ENCODE measurements around the gene RAD51B.
A peak's percentile ranks its signal among the peaks of the same experiment; 100 is the strongest.

Gene RAD51B

DNA sequence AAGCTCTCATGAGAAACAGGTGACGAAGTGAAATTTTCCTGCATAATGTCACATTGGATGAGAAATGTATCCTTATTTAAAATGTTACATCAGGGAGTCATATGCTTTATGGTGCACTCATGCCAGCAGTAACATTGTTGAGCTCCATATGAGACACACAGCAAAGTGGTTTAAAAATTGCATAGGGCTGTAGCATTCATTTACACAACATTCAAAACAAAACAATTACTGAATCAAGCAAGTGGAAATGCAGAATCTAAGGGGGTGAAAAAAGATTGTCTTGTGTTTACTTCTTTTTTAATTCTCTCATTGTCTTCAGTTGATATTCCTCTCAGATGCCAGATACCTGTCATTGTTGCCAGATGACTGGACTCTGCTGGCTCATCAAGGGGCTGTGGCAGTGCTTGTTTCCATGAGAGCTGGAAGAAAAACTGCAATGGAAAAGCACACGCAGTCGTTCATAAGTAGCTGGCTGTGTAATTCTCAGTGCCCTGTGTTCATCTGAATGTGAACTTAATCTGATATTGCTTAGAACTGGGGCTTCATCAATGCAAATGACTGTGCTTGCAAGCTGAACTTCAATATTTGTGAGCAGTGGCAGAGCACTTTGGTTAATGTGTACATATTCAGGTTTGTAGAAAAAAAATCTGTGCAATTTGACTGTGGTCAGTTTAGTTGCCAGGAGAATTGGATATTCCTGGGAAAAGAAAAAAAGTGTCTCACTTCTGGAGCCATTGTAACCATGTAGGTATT lies 305.6 kb downstream of the RAD51B start:
- DNase-seq = peak; percentile 67

DNA sequence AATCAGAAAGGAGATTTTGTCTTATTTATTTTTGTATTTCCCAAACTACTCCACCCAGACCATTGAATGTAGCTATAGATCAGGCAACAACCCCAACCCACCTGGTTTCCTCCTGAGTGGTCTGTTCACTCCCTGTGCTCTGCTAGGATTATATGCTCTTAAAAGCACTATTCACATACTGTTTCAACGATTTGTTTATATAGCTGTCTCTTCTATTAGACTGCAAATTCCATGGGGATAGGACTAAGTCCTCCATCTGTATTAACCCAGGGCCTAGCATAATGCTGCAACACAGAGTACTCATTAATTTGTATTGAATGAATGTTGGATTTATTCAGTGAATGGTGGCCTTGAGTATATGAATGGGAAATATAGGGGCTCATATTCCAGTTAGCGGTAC lies 307.6 kb downstream of the RAD51B start:
- no peak for DNase-seq

DNA sequence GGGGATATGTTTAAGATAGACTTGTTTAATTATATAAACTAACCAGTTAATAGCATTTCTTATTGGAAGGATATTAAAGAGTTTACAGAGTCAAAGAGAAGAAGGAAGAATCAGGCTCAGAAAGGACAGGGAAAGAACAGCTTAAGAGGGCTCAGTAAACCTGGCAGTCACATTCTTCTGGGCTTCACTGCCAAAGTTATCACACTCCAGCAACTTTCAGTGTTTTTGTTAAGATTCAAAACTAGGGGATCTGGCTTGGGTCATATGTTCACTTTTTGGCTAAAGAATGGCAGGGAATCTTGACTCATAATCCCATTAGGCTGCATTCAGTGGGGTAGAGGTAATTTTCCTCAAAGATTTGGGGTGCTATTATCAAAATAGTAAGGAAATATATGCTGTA lies 312.3 kb downstream of the RAD51B start:
- DNase-seq = no peak

DNA sequence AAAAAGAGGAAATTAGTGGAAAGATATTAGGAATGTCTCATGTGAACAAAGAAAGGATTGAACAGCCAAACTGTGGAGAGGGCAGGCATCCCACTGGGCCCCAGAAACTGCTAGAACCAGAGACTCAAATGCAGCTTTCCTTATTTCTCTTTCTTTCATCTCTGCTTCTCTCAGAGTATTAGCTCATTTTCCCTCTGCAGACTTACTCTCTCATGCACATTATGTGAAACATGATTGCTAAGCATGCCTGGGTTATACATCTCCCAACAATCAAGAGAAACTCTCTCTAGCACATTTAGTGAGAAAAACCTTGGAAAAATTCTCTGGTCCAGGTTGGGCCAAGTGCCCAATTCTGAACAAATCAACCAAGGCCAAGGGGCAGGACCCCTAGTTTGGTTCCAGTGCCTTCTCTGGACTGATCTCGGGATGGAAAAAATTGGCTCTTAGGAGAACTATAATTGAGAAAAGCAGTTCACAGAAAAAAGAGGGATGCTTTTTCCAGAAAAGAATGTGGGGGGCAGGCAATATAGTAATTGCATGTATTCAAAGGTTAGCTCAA lies 313.1 kb downstream of the RAD51B start:
- DNase-seq = no peak

DNA sequence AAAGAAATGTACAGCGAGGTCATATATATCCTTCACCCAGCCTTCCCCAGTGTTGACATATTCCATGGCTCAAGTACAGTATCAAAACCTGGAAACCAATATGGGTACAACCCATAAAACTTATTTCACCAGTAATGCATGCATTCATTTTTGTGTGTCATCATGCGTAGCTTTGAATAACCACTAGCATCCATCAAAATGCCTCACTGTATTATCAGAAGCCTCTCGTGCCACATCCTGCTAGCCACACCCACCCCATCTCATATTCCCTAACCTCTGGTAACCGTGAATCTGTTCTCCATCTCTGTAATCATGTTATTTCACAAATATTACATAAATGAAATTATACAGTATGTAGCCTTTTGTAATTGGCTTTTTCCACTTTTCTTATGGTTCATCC lies 314.3 kb downstream of the RAD51B start:
- DNase-seq = no peak

DNA sequence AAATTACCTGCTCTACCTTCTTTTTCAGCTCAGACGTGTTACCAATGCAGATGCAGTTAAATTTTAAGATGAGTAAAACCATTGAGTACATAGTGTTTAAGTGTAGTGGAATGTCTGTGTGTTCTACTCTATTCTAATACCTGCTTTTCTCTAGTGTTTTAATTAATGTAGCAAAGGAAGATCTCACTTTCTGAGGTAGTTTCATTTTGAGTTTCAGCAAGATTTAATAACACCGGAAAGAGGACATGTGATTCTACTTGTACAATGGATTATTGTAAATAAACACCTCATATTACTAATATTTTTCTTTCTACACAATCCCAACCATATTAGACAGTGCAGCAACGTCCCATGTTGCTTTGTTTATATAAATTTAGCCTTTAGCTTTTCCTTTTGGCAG lies 315.4 kb downstream of the RAD51B start:
- no peak for DNase-seq

DNA sequence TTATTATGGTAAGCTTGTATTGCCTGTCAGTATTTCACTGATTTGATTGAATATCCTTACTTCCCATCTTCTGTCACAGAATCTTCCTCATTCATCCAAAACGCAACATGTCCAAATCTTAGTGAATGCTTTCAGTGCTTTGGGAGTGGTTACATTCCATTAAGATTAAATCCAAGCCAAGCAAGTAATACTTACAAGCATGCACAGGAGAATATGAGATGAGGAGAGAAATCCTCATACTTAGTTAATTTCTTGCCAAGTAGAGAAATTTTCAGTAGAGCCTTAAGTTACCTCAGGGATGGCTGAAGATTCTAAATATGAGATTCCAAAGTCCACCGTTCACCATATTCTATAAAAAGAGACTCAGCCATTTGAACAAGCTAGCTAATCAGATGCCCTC lies 316.0 kb downstream of the RAD51B start:
- DNase-seq = no peak

DNA sequence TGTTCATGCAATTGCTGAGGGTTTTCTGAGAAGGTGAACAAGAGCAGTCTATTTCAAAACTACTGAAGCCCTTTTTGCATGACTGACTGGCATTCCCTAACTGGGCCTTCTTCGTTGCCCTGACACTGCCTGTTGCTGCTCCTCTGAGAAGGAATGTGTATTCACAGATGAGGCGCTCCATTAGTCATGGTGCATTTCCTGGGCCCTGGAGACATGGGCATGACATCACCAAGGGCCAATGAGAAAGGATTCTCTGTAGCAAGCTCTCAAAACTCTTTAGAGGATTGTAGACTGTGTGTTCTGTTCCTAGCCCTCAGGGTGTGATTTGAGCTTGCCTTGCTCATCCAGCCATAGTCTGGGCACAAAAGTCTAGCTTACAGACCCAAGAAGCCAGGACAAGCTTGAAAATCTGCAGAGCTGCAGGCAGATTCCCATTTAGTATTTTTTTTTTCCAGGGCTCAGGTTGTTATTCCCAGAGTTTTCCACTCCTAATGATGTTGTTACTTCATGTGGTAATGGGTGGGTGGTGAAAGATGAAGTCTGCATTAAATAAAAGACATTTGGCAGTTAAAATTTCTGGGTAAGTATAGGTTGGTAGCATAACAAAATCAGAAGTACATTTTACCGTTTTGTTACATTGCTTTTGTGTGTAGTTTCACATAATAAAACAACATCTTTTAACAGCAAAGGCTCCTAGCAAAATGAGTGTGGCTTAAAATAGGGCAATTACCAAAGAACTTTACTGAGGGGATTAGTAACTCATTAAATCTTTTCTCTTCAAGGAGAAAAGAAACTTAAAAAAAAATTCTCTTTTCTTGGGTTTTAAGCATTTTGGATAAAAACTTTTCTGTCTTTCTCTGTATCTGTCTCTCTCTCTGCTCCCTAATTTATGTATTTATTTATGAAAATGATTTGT lies 318.4 kb downstream of the RAD51B start:
- peak; percentile 76 for DNase-seq

DNA sequence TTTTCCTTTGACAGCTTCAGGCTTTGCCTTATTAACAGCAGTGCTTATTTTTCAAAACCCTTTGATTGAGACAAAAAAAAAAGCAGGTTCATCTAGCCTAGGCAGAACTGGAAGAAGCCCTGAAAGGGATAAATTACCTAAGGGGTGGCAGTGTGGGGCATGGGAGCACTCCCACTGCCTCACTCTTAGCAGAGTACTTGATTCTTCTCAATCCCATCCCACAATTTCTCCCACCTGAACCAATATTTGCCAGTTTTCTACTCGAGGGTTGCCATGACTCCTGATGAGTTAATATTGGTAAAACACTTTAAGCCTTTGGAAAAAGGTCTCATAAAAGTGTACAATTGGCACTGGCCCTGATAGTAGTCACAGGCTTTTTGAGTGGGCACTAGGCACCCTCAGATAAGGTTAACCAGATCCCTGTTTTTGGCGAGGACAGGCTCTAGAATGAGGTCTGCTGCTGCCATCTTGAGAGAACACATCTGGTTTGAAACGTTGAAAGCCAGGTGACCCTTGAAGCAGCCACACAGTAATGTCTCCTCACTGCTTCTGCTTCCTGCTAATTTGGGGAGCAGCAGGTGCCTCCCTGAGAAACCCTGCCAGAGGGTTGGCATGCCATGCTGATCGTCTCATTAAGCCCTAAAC lies 320.0 kb downstream of the RAD51B start:
- no peak for DNase-seq

DNA sequence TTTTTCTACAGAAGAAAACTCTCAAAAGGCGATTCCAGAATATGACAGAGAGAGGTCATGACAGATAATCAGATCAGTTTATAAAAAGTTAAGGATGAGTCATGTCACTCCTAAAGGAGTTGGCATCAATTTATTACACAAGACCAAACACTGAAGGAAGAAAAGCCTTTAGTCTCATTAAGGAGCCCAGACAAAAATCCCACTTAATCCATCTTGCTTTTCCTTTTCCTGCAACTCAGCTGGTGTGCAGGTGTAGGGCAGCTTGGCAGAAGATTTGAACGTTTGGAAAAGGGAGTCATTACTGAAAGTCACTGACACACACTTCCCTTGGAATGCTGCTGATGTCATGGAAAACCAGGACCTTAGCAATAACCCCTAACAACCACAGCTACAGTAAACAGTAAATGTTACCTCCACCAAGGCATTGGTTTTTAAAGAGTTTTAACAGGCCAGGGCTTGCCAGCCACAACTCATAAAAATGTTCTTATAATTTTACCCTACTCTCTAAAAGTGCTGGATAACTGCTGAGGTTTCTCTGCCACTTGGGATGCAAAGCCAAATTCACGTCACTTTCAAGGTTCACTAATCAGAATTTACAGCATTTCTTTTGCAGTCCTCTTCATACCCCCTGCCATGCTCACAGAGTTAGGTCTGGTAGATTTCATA lies 320.6 kb downstream of the RAD51B start:
- peak; percentile 84 for DNase-seq

DNA sequence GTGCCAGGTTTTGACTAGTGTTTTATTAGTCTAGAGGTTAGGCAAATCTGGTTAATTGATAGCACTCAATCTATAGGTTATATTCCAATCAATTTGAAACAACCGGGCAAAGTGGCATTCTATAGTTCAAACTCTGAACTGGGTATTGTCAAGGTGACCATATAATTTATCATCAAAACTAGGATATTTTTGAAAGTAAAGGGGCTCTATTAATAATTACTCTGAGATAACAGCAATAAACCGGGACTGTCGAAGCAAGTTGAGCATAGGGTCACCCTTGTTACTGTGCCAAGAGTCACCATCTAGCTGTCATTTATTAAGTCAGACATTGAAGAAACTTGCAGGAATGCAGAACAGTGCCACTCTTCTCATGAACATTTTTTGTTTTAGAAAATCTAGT lies 321.2 kb downstream of the RAD51B start:
- DNase-seq = no peak

DNA sequence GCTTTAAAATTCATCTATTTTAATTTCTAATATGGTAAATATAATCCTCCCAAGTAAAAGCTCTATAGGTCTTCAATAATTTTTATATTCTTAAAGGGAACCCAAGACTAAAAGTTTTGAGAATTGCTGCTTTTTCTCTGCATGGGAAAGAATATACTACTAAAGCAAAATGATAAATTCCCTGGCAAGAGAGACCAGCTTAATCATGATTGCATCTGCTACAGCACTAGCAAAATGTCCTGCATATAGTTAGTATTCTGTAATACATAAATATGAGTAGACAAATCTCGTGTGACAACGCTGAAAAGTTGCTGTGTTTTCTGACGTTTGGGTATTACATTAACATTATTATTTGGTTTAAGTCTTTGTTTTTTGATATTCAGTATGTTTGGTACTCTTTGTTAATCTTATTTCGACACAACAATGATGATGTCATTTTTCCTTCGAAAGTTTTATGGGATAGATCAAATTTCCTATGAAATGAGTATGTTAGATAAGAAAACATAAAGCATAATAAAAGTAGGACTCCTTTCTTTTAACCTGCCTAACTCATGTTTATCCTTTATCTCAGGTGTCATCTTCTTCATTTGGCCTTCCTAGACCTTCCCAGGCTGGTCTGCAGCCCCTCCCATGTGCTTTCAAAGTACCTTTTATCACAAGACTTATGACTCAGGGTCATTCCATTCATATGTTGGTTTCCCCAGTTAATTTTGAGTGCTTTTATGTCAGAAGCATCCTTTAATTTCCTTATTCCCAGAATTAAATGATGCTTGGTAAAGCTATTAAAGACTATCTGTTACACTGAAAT lies 321.9 kb downstream of the RAD51B start:
- no peak for DNase-seq

DNA sequence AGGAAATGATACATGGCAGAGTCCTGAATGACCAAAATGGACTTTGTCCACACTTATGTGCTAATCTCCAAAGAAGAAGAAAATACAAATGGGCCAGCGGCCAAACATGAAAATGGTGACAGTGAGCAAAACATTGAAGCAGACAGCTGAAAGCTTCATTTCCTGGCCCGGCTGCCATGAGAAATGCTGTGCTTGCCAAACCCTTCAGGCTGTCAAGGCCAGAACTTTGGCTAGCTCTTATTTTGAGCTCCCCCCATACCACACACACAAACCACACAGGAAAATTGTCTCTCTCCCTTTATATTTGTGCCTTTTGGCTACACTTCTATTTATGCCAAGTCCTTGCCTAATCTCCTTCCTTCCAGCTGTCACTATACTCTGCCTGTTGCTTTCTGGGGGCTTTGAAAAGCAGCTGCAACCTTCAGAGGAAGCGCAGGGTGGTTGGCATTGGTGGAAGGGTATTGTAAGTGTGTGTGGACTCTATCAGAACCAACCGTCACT lies 323.8 kb downstream of the RAD51B start:
- DNase-seq = peak; percentile 90

DNA sequence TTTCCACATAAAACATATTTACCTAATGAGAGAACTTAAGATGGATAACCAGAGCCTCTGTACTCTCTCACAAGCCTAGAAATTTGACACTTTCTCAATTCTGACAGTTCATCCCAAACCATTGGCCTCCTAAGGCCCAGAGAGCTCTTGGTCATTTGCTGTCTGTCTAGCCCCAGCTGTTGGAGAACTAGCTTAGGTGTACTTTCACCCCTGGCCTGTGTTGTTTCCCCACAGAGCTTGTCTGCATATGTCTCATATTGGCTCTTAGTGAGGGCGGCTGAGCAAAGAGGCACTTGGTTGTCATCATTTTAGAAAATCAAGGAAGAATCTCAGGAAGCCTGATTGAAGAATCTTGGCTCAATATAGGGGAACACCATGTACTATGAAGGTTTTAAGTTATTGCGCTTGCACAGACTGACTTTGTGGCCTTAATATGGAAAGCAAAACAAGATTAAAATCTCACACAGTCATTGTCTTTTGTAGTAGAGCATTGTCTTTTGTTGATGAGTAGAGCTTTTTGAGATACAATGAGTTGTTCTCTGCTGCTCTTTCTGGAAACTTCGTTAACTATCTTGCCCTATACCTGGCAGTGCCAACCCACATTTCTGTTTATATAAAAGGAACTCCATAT lies 324.6 kb downstream of the RAD51B start:
- DNase-seq = no peak

DNA sequence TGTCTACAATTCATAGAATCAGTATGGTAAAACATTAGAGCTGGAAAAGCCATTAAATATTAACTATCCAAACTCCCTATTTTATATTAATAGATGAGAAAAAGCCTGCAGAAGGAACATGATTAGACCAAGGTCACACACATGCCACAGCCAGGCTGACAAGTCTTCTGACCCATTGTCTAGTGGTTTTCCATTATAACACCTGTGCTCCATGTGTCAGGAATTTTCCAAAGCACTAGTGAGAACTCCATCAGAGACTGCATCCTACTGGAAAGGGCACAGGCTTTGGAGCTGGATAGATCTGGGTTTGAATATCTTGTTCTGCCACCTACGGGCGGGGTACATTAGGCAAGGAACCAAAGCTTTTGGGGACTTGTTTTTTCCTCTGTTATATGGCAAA lies 325.5 kb downstream of the RAD51B start:
- DNase-seq = no peak

DNA sequence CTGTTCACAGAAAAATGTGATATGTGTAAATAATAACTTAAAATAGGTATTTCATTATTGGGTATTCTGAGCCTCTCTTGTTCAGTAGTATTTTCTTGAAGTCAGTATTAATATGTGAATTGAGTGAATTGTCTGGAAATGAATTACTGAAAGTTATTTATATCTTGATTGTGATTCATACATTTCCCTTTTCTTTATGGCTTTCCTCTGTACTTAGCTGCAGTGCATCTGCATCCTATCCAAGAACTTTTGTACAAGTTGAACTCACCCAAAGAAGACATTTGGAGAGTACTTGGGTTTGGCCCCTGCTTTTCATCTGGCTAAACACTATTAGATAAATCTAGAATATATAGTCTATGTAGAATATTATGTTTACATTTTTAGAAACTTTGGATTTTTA lies 326.0 kb downstream of the RAD51B start:
- no peak for DNase-seq

DNA sequence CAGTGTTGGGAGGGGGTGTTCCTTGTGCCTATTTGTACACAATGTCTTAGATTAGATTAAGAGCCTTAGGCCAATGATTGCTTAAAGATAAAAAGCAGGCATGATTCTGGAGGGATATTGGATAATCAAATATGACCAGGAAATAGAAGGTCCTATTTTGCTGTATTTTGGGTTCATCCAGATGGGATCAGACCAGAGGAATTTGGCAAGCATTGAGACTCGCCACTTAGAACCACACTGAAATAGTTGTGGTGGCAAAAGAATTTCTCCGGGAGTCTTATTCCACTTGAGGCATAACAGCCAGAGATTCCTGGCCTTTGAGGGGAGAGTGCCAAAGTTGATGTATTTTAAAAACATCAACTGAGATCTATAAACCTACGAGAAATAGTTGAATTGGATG lies 327.2 kb downstream of the RAD51B start:
- peak; percentile 75 for DNase-seq

DNA sequence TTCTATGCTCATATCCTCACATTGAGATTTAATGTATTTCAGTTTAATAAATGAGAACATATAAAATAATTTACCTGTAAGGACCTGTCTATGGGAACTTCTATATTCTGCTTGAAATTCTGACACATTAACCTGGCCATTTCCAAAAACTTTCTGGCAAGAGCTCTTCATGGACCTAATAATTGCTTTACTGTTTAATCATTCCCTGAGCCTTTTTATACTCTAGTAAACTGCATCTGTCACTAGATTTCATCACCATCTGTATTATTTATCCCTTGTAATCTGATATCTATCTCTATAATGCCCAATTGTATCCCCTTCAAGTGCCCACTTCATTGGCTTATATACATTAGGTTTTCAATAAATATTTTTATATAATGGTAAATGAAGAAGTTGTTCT lies 327.7 kb downstream of the RAD51B start:
- DNase-seq = no peak

DNA sequence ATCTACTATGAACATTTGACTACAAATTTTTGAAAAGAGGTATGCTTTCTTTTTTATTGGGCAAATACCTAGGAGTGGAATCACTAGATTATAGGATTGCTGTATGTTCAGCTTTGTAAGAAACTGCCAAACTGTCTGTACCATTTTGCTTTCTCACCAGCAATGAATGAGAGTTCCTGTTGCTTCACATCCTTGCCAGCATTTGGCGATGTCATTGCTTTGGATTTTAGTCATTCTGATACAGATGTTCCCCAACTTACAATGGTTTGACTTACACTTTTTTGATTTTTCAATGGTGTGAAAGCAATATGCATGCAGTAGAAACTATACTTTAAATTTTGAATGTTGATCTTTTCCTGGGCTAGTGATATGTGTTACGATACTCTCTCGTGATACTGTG lies 328.7 kb downstream of the RAD51B start:
- DNase-seq = no peak

DNA sequence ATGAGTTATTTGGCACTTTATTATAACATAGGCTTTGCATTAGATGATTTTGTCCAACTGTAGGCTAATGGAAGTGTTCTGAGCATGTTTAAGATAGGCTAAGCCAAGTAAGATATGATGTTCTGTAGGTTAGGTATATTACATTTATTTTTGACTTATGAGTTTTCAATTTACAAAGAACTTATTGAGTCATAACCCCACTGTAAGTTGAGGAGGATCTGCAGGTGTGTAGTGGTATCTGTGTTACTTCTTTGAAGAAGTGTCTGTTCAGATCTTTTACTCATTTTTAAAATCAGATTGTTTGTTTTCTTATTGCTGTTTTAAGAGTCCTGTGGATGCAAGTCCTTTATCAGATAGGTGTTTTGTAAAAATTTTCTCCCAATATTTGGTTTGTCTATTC lies 329.2 kb downstream of the RAD51B start:
- no peak for DNase-seq

DNA sequence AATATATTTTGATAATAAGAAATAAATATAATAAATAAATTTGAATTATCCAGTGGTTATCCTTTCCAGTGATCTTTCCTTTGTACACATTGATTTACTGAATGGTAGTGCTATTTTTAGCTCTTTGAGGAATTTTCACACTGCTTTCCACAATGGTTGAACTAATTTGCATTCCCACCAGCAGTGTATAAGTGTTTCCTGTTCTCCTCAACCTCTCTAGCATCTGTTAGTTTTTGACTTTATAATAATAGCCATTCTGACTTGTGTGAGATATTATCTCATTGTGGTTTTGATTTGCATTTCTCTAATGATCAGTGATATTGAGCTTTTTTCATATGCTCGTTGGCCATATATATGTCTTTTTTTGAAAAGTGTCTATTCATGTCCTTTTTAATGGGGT lies 333.7 kb downstream of the RAD51B start:
- DNase-seq = no peak

All from femur (tissue), 1 donor.